Panc1 (cell line): Measurements from ENCODE around the gene OTOG.

Source experiments
- POLR2AphosphoS5 ChIP-seq: IDR thresholded peaks from 2 replicates; pipeline ENCODE4 v1.6.1; 2012; ENCODE audit warnings: mild to moderate bottlenecking, low read depth, low read length, moderate library complexity
- TF ChIP-seq, protein P1 (sequence below): fragments of 450-650 bp; IDR thresholded peaks from 2 replicates; pipeline ENCODE4 v1.5.1; 2017; ENCODE audit warnings: mild to moderate bottlenecking

DNA sequence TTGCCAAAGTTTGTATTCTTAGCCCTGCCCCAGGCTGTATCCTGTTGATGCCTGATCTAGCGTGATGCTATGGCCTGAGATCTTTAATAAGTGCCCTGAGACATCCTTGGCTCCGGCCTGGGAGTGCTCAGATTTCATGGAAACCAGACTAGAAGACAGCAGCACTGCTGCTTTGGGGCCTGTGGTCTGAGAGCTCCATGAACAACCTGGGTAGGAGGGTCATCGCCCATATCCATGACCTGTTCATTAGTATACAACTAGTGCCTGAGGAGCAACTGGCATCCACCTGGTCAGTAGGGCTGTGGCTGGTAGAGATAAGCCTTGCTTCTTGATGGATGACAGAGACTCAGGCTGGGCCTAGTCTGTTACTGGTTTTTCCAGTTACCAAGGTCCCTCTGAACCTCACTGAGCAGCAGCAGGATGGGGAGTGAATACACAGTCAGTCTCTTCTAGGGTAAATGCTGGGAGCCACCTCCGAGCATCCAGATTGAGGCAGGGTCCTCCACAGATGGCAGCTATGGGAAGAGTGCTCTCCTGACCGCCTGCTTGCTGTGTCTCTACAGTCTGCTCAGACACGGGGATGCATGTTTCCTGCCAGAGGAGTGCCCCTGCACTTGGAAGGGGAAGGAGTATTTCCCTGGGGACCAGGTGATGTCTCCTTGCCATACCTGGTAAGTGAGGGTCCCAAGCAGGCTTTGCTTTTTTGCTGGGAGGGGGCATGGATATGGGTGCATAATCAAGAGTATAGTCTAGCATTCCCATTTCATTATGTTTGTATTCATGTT is 39.0 kb downstream of the OTOG start:
- TF ChIP-seq, protein P1, sequence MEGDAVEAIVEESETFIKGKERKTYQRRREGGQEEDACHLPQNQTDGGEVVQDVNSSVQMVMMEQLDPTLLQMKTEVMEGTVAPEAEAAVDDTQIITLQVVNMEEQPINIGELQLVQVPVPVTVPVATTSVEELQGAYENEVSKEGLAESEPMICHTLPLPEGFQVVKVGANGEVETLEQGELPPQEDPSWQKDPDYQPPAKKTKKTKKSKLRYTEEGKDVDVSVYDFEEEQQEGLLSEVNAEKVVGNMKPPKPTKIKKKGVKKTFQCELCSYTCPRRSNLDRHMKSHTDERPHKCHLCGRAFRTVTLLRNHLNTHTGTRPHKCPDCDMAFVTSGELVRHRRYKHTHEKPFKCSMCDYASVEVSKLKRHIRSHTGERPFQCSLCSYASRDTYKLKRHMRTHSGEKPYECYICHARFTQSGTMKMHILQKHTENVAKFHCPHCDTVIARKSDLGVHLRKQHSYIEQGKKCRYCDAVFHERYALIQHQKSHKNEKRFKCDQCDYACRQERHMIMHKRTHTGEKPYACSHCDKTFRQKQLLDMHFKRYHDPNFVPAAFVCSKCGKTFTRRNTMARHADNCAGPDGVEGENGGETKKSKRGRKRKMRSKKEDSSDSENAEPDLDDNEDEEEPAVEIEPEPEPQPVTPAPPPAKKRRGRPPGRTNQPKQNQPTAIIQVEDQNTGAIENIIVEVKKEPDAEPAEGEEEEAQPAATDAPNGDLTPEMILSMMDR = no peak
- no peak for TF ChIP-seq POLR2AphosphoS5
